ENCODE results near the gene RAB40C.

Gene RAB40C

DNA sequence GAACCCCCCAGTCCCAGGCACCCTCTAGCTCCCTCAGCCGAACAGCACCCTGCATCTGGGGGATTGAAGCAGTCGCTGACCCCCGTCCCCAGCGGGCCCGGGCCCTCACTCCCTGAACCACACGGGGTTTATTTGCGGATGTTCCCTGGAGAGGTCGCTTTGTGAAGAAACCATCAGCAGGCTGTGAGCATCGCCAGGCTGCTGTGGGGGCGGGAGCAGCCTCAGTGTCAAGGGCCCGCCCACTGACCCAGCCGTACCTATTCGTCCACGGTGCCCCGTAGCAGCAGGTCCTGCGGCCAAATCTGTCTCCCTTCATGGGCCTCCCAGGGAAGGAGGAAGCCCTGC, 6.4 kb upstream of the RAB40C start:
- TF ChIP-seq, protein P1, sequence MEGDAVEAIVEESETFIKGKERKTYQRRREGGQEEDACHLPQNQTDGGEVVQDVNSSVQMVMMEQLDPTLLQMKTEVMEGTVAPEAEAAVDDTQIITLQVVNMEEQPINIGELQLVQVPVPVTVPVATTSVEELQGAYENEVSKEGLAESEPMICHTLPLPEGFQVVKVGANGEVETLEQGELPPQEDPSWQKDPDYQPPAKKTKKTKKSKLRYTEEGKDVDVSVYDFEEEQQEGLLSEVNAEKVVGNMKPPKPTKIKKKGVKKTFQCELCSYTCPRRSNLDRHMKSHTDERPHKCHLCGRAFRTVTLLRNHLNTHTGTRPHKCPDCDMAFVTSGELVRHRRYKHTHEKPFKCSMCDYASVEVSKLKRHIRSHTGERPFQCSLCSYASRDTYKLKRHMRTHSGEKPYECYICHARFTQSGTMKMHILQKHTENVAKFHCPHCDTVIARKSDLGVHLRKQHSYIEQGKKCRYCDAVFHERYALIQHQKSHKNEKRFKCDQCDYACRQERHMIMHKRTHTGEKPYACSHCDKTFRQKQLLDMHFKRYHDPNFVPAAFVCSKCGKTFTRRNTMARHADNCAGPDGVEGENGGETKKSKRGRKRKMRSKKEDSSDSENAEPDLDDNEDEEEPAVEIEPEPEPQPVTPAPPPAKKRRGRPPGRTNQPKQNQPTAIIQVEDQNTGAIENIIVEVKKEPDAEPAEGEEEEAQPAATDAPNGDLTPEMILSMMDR (IDR thresholded peaks at IDR 0.05; ENCODE audit: extremely low read depth, missing control alignments), result no peak
- DNase-seq (ENCODE audit: low spot score), result no peak

GRCh38 chr16:583815-584591, 5.9 kb upstream of the RAB40C start:
- DNase-seq (ENCODE audit: low spot score), result no peak
- TF ChIP-seq, protein P1 (IDR thresholded peaks at IDR 0.05; ENCODE audit: extremely low read depth, missing control alignments), result no peak

DNA sequence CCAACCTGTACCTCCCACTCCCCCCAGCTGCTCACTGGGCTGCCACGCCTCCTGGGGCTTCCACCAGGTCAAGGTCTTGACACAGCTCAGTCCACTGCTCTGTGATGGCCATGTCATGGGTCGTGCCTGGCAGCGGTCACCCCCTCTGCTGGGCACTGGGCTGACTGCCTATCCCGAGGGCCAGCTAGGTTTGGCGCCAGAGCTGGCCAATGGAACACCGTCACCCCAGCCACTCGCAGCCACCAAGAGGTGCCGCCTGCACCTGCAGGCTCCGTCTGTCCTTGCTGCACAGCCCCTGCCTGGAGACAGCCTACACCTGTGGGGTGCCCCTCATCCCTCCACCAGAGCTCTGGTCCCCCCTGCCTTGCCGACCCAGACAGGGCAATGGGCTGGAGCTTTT, 4.5 kb upstream of the RAB40C start:
- TF ChIP-seq, protein P1 (IDR thresholded peaks at IDR 0.05; ENCODE audit: extremely low read depth, missing control alignments), result no peak
- no peak for DNase-seq (ENCODE audit: low spot score)

- DNase-seq (ENCODE audit: low spot score), result no peak
- TF ChIP-seq, protein P1 (IDR thresholded peaks at IDR 0.05; ENCODE audit: extremely low read depth, missing control alignments), result no peak
Observed at GRCh38 chr16:586047-586644, 3.7 kb upstream of the RAB40C start.

DNA sequence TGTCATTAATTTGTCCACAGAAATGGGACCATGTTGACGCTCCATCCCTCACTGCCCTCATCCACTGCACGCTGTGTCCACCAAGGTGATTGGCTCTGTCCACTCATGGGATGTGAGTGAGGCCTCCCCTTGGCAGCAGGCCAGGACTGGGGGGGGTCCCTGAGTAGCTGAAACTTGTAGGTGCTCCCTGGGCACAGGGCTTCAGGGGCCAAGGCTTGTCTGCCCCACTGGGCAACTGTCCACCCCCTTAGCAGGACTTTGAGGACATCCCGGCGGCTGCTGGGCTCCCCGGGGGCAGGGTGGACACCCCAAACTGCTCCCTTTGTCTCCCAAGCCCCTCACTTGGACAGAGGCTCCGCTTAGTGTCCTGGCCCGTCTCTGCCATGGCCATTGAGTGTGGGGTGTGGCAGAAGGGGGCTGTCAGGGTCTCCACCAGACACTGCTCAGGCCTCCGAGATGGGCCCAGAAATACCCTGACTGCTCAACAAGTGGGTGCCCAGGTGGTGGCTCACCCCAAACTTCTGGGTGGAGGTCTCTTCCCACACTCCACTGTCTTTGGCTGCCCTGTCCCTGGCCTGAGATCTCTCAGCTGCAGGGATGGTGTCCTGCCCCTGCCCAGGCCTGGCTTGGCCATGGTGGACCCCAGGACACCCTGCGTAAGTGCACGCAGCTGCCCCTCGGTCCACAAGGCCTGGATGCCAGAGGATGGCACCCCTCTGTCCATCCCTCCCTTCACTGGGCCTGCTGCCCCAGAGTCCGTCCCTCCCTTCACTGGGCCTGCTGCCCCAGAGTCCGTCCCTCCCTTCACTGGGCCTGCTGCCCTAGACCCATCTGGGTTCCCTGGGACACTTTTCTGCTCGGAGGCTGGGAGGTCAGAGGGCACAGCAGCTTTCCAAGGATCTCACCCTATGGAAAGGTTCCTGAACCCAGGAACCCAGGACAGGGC, 2.9 kb upstream of the RAB40C start:
- no peak for DNase-seq (ENCODE audit: low spot score)
- TF ChIP-seq, protein P1 (IDR thresholded peaks at IDR 0.05; ENCODE audit: extremely low read depth, missing control alignments), result no peak

DNA sequence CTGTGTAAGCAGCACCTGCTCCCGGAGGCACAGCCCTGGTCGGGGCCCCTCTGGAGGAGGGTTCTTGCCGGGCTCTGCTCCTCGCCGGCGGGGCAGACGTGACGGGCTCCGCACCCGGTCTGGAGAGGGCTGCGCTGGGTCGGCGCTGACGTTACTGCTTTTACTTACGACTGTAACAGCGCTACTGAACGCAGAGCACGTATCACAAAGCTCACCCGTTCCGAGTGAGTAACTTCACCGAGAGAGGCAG, 1.3 kb upstream of the RAB40C start:
- TF ChIP-seq, protein P1 (IDR thresholded peaks at IDR 0.05; ENCODE audit: extremely low read depth, missing control alignments), result no peak
- DNase-seq (ENCODE audit: low spot score), result no peak
